Measurements from ENCODE around the gene CD200R1.

DNA sequence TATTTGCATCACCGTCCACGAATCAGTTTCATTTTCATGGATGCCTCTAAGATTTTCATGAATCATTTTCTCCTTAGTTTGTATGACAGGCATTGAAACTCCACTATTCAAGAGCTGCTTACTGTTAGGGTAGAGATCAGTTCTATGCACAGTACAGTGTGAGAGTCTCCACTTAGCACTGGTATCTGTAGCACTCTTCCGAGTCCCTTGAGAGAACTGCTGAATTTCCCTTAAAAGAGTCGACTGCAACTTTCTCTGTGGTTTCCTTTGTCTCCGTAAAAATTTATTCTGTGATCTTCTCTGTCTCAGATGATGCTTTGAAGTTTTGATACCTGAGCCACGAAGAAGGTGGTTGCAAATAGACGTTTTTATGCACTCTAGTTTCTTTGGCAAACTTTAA, 30.7 kb upstream of the CD200R1 start:
- TF ChIP-seq, protein P1, sequence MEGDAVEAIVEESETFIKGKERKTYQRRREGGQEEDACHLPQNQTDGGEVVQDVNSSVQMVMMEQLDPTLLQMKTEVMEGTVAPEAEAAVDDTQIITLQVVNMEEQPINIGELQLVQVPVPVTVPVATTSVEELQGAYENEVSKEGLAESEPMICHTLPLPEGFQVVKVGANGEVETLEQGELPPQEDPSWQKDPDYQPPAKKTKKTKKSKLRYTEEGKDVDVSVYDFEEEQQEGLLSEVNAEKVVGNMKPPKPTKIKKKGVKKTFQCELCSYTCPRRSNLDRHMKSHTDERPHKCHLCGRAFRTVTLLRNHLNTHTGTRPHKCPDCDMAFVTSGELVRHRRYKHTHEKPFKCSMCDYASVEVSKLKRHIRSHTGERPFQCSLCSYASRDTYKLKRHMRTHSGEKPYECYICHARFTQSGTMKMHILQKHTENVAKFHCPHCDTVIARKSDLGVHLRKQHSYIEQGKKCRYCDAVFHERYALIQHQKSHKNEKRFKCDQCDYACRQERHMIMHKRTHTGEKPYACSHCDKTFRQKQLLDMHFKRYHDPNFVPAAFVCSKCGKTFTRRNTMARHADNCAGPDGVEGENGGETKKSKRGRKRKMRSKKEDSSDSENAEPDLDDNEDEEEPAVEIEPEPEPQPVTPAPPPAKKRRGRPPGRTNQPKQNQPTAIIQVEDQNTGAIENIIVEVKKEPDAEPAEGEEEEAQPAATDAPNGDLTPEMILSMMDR (IDR thresholded peaks at IDR 0.05): no peak
- TF ChIP-seq POLR2A (IDR thresholded peaks at IDR 0.05): no peak
